Activated CD8-positive, alpha-beta T cell treated with anti-CD3 and anti-CD28 coated beads for 36 hours (primary cell): ENCODE measurements around the gene HACD2. TPM values are rescaled to one million over a fixed set of nuclear protein-coding genes. Genes with fewer than 3 reads are reported as not detected.

Experiments
- ATAC-seq: fragments of 200-7000 bp; cut with Tn5 transposase; one replicate; pipeline ENCODE4 v1.10.0; 2021; ENCODE audit warnings: mild to moderate bottlenecking, moderate library complexity
- CTCF ChIA-PET: fragments of 350-600 bp; sonication (Branson Sonifier 250); formaldehyde crosslinking; loops from one replicate; lab custom pipeline; 2021; ENCODE audit warnings: antibody characterized with exemption; lab: Charles Lee
- POLR2A ChIA-PET: fragments of 350-600 bp; sonication (Branson Sonifier 250); formaldehyde crosslinking; loops from one replicate; lab custom pipeline; 2021; ENCODE audit warnings: antibody characterized with exemption; lab: Charles Lee
- DNase-seq: peaks from one replicate; pipeline ENCODE4 v3.0.0-alpha.2; 2020
- H3K27ac Mint-ChIP-seq: one replicate; pipeline ENCODE4 v1.8.0; 2021; ENCODE audit warnings: mild to moderate bottlenecking, mixed read lengths
- H3K27me3 Mint-ChIP-seq: one replicate; pipeline ENCODE4 v1.8.0; 2021; ENCODE audit warnings: mixed read lengths
- H3K36me3 Mint-ChIP-seq: one replicate; pipeline ENCODE4 v1.8.0; 2021; ENCODE audit warnings: low read depth, mixed read lengths
- H3K4me1 Mint-ChIP-seq: one replicate; pipeline ENCODE4 v1.8.0; 2021; ENCODE audit warnings: low read depth, mixed read lengths
- H3K4me3 Mint-ChIP-seq: one replicate; pipeline ENCODE4 v1.8.0; 2021; ENCODE audit warnings: mild to moderate bottlenecking, moderate library complexity, mixed read lengths
- H3K9me3 Mint-ChIP-seq: one replicate; pipeline ENCODE4 v1.8.0; 2021; ENCODE audit warnings: mixed read lengths
- intact Hi-C: fragments of 100-400 bp; cut with micrococcal nuclease; formaldehyde crosslinking; loops from one replicate; pipeline ENCODE4 v1.10.0; 2022
- total RNA-seq, 2 experiments: library from RNA; stranded (reverse); gene quantifications; one replicate each; pipeline ENCODE4 v1.2.3, GENCODE V29; 2021
- TF ChIP-seq, protein P1 (sequence below): fragments of 200-600 bp; IDR thresholded peaks from one replicate; pipeline ENCODE4 v1.8.0; 2022; ENCODE audit warnings: antibody characterized with exemption, mild to moderate bottlenecking

Gene HACD2
- total RNA-seq, 2 experiments from 2014 or later, result 25.1 to 26.9 TPM

DNA sequence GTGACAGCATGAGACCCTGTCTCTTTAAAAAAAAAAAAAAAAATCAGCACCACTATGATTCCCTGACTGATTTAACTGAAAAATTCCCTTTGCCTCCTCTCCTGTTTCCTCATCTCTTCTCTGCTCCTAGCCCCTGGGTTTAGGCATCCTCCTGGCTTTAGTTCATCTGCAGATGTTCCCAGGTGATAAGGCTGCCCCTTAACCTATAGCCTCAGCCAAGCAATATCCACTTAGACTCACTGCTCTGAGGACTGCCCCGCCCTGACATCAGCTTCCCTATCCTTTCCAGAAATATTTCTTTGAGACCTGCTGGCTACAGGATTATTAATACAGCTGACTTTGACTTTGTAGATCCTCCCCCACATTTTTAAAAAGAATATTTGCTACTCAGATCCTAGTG is 39.4 kb upstream of the HACD2 start:
- ATAC-seq (no peak), DNase-seq (no peak)
- no peaks in the 10 kb centered on the region for H3K27me3 Mint-ChIP-seq
- no peaks in the 10 kb centered on the region for H3K4me1 Mint-ChIP-seq
- CTCF ChIA-PET, result interaction anchor here (1.0 kb wide), 2 partner anchors 16 to 18 kb away, joined by 3 read pairs; no protein-coding TSS in a partner anchor
- POLR2A ChIA-PET, result no interaction called here
- TF ChIP-seq, protein P1, sequence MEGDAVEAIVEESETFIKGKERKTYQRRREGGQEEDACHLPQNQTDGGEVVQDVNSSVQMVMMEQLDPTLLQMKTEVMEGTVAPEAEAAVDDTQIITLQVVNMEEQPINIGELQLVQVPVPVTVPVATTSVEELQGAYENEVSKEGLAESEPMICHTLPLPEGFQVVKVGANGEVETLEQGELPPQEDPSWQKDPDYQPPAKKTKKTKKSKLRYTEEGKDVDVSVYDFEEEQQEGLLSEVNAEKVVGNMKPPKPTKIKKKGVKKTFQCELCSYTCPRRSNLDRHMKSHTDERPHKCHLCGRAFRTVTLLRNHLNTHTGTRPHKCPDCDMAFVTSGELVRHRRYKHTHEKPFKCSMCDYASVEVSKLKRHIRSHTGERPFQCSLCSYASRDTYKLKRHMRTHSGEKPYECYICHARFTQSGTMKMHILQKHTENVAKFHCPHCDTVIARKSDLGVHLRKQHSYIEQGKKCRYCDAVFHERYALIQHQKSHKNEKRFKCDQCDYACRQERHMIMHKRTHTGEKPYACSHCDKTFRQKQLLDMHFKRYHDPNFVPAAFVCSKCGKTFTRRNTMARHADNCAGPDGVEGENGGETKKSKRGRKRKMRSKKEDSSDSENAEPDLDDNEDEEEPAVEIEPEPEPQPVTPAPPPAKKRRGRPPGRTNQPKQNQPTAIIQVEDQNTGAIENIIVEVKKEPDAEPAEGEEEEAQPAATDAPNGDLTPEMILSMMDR, result no peak
- no peak overlapping the region for H3K4me3 Mint-ChIP-seq
- peaks cover 2% of the 10 kb centered on the region for H3K36me3 Mint-ChIP-seq
- H3K27ac Mint-ChIP-seq, result no peak overlapping the region
- H3K9me3 Mint-ChIP-seq, result no peaks in the 10 kb centered on the region
- intact Hi-C loops, result no loop called here

DNA sequence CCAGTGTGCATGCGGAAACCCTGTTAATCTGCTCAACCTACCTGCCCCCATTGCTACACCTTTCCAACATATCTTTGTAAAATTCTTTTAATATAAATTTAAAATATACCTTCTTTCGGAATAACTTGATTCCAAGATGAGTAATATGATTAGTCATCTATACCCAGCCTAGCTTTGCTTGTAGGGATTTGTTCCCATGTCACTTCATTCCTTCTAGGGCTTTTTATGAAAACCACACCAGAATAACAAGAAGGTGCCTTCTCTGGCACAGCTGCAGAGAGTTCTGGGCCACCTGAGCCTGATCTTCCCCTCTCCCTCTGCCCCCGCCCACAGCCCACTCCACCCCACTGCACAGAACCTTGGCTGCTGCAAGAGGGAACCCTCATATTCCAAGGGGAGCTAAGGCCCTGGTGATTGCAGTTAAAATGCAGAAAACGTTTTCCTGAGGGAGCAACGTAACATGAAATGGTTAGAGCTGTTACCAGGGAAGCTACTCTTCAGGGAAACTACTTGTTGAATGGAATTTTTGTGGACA is 38.6 kb upstream of the HACD2 start:
- H3K27ac Mint-ChIP-seq, result no peak overlapping the region
- ChIA-PET CTCF (interaction anchor here (1.0 kb wide), 2 partner anchors 17 to 19 kb away, joined by 3 read pairs; no protein-coding TSS in a partner anchor), POLR2A (no interaction called here)
- DNase-seq (no peak), ATAC-seq (no peak)
- H3K9me3 Mint-ChIP-seq, result no peaks in the 10 kb centered on the region
- H3K4me3 Mint-ChIP-seq, result no peak overlapping the region
- intact Hi-C loops, result no loop called here
- no peaks in the 10 kb centered on the region for H3K36me3 Mint-ChIP-seq
- TF ChIP-seq, protein P1, result no peak
- H3K27me3 Mint-ChIP-seq, result no peaks in the 10 kb centered on the region
- no peaks in the 10 kb centered on the region for H3K4me1 Mint-ChIP-seq

DNA sequence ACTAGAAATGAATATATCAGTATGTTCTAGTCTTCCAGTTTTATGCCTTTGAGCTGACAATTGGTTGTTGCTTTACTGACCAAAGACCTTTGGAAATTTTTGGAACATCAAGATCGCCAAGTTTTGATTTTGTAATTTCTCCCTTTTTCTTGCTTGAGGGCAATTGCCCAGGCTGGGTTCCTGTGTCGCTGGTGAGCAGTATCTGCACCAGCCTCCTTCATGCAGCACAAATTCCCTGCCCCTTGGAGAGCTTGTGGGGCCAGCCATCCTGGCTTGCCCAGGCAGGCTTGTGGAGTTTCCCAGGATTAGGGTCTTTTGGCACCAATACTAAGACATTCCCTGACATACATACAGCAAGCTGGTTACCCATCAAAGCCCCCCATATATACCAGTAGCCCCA is 37.9 kb upstream of the HACD2 start:
- H3K4me3 Mint-ChIP-seq, result no peak overlapping the region
- DNase-seq, result no peak
- TF ChIP-seq, protein P1, result no peak
- no peaks in the 10 kb centered on the region for H3K36me3 Mint-ChIP-seq
- H3K9me3 Mint-ChIP-seq, result no peaks in the 10 kb centered on the region
- no peaks in the 10 kb centered on the region for H3K4me1 Mint-ChIP-seq
- H3K27me3 Mint-ChIP-seq, result no peaks in the 10 kb centered on the region
- intact Hi-C loops, result no loop called here
- H3K27ac Mint-ChIP-seq, result no peak overlapping the region
- CTCF ChIA-PET, result interaction anchor here (0.8 kb wide), 1 partner anchor 19 kb away, joined by 3 read pairs; no protein-coding TSS in a partner anchor
- ATAC-seq, result no peak
- POLR2A ChIA-PET, result no interaction called here

DNA sequence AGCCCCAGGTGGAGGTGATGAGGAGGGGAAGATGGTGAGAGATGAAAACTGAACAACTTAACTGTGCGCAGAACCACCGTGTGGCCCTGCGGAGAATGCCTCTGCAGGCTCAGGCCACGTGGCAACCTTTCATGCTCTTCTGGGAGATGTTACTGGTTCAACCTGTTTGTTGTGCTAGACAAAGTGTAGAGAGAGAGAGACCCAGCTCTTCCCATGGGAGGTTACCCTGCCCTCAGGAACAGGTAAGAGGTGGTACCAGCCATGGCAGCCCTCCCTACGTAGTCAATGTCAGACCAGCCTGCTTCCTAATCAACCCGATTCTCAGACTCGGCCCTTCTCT is 37.0 kb upstream of the HACD2 start:
- no peak overlapping the region for H3K4me3 Mint-ChIP-seq
- no peaks in the 10 kb centered on the region for H3K9me3 Mint-ChIP-seq
- TF ChIP-seq, protein P1, result no peak
- no peak overlapping the region for H3K27ac Mint-ChIP-seq
- no peaks in the 10 kb centered on the region for H3K27me3 Mint-ChIP-seq
- ATAC-seq, result no peak
- ChIA-PET CTCF (no interaction called here), POLR2A (no interaction called here)
- H3K36me3 Mint-ChIP-seq, result no peaks in the 10 kb centered on the region
- DNase-seq, result no peak
- intact Hi-C loops, result no loop called here
- H3K4me1 Mint-ChIP-seq, result no peaks in the 10 kb centered on the region

DNA sequence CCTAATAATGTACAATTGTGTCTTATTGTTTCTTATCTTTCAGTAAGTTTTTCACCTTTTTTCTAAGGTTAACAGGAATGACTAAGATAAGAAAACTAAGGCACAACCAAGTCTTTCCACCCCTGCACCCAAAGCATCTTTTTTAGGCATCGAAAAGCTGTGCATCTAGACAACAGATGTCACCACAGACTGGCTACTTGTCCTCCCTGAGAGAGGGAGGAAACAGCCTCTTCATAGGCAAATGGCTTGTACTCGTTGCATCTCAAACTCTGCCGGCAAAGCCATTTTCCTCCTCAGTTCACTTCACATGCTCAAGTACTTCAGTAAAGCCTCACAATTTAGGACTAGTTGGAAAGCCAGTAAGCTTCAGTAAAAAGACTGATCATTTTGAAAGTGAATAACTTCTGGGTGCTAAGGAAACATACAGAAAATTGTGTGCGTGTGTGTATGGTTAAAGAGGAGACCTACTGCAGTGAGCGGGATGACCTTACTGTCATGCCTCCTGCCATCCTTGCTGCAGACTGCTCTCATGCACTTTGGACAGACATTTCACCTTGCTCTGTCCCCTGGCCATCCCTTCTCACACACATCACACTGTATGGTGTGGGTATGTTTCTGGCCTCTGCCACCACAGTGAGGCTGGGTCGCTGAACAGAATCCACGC is 36.5 kb upstream of the HACD2 start:
- ChIA-PET POLR2A (no interaction called here), CTCF (interaction anchor here (0.7 to 1.4 kb wide), 3 partner anchors 15 to 31 kb away, joined by 3 read pairs; no protein-coding TSS in a partner anchor)
- ATAC-seq (no peak), DNase-seq (no peak)
- H3K4me3 Mint-ChIP-seq, result no peak overlapping the region
- no peak overlapping the region for H3K27ac Mint-ChIP-seq
- intact Hi-C loops, result no loop called here
- no peaks in the 10 kb centered on the region for H3K9me3 Mint-ChIP-seq
- TF ChIP-seq, protein P1, result no peak
- no peaks in the 10 kb centered on the region for H3K4me1 Mint-ChIP-seq
- no peaks in the 10 kb centered on the region for H3K36me3 Mint-ChIP-seq
- no peaks in the 10 kb centered on the region for H3K27me3 Mint-ChIP-seq
